Left colon (tissue), 2 donors: ENCODE measurements around the gene TACO1. TPM values are rescaled to one million over a fixed set of nuclear protein-coding genes. Genes with fewer than 3 reads are reported as not detected.

Experiments
- ATAC-seq: fragments of 200-7000 bp; cut with Tn5 transposase; one replicate; pipeline ENCODE4 v1.9.1; 2020; ENCODE audit warnings: mild to moderate bottlenecking, moderate library complexity
- DNase-seq, 2 donors: peaks; one replicate each; pipeline ENCODE4 v3.0.0-alpha.2; 2020
- intact Hi-C, 2 donors: fragments of 100-400 bp; cut with DNase I in 1 of 2; cut with micrococcal nuclease in 1 of 2; formaldehyde crosslinking; loops; one replicate each; pipeline versions ENCODE4 v1.11.2 to v1.14.0; 2022; cut with DNase I, micrococcal nuclease
- long read RNA-seq: library from polyadenylated mRNA; unstranded; transcript quantifications from one replicate; pipeline ENCODE4 v2.0.0, GENCODE V29; 2021
- total RNA-seq, 2 donors: library from RNA; stranded (reverse); fragmentation: NEBNext Ultra II Directional; extraction: Animal tissue kit (Norgen Biotek cat#: 25700); gene quantifications; one replicate each; pipeline ENCODE4 v1.2.1, GENCODE V29; 2021
- donor health status: DM: no; HTN: no; CAD: no.
- donor health status: DM: yes; HTN: yes; CAD: no.

Gene TACO1
- total RNA-seq = 10 to 100 TPM; 36.0 to 39.6 TPM
- long read RNA-seq, transcript TACO1-201 (5 exons, 1,469 nt) = major isoform, 29 of 37 reads
- long read RNA-seq, partial matches to known transcripts = 4 of 37 reads
- long read RNA-seq, other reads (novel, unspliced or antisense) = 4 of 37 reads

- ATAC-seq (peak; percentile 91), DNase-seq (peak; percentile 80 to 84)
- intact Hi-C loops = loop anchor here in 1 of 2 donors (10.0 kb wide), 1 partner anchor 166 kb away; no protein-coding TSS in a partner anchor
Observed at GRCh38 chr17:63600569-63601438, at the start of gene TACO1. TACO1 (plus strand) TSS chr17:63600895; CDS start chr17:63601084, 189 bp downstream.

GRCh38 chr17:63552211-63552610 lies 48.5 kb upstream of the TACO1 start:
- no peak for ATAC-seq
- no peak for DNase-seq
- intact Hi-C loops = loop anchor here in 1 of 2 donors (5.0 kb wide), 1 partner anchor 75 kb away; the partner anchor contains the start of gene ACE

- no peak for ATAC-seq
- intact Hi-C loops = no loop called here
- DNase-seq = no peak
Observed at GRCh38 chr17:63555500-63556156, 45.1 kb upstream of the TACO1 start.

GRCh38 chr17:63557416-63557815 lies 43.3 kb upstream of the TACO1 start:
- ATAC-seq = no peak

GRCh38 chr17:63558441-63558840 lies 42.3 kb upstream of the TACO1 start:
- ATAC-seq = no peak
- intact Hi-C loops = no loop called here
- no peak for DNase-seq

More at GRCh38 chr17:63557416-63557815, 43.3 kb upstream of the TACO1 start:
- intact Hi-C loops = no loop called here
- no peak for DNase-seq

GRCh38 chr17:63561819-63562218 lies 38.9 kb upstream of the TACO1 start:
- DNase-seq = no peak
- intact Hi-C loops = no loop called here
- ATAC-seq = no peak

GRCh38 chr17:63563339-63563738 lies 37.4 kb upstream of the TACO1 start:
- DNase-seq = no peak
- no peak for ATAC-seq
- intact Hi-C loops = no loop called here

- ATAC-seq (no peak), DNase-seq (no peak)
Observed at GRCh38 chr17:63564562-63564961, 36.1 kb upstream of the TACO1 start.

GRCh38 chr17:63567229-63567628 lies 33.5 kb upstream of the TACO1 start:
- no peak for ATAC-seq
- DNase-seq = no peak
- intact Hi-C loops = no loop called here

More at GRCh38 chr17:63564562-63564961, 36.1 kb upstream of the TACO1 start:
- intact Hi-C loops = no loop called here

GRCh38 chr17:63568563-63568962 lies 32.1 kb upstream of the TACO1 start:
- intact Hi-C loops = no loop called here
- no peak for ATAC-seq
- no peak for DNase-seq

GRCh38 chr17:63571632-63572310 lies 28.9 kb upstream of the TACO1 start:
- intact Hi-C loops = no loop called here
- DNase-seq (no peak), ATAC-seq (no peak)

- intact Hi-C loops = no loop called here
- ATAC-seq = no peak
- DNase-seq = no peak
Observed at GRCh38 chr17:63573634-63574033, 27.1 kb upstream of the TACO1 start.

GRCh38 chr17:63578027-63578768 lies 22.5 kb upstream of the TACO1 start:
- ATAC-seq (no peak), DNase-seq (no peak)
- intact Hi-C loops = no loop called here

GRCh38 chr17:63578769-63579111 lies 22.0 kb upstream of the TACO1 start:
- DNase-seq = no peak
- intact Hi-C loops = no loop called here
- ATAC-seq = peak; percentile 37

- no peak for ATAC-seq
- no peak for DNase-seq
- intact Hi-C loops = no loop called here
Observed at GRCh38 chr17:63579633-63580032, 21.1 kb upstream of the TACO1 start.

- intact Hi-C loops = no loop called here
- DNase-seq (no peak), ATAC-seq (no peak)
Observed at GRCh38 chr17:63587770-63588169, 12.9 kb upstream of the TACO1 start.

GRCh38 chr17:63588797-63589196 lies 11.9 kb upstream of the TACO1 start:
- ATAC-seq = no peak
- intact Hi-C loops = no loop called here

GRCh38 chr17:63589646-63590045 lies 11.0 kb upstream of the TACO1 start:
- no peak for ATAC-seq
- intact Hi-C loops = no loop called here
- DNase-seq = no peak

More at GRCh38 chr17:63588797-63589196, 11.9 kb upstream of the TACO1 start:
- no peak for DNase-seq

- no peak for ATAC-seq
- DNase-seq = no peak
- intact Hi-C loops = no loop called here
Observed at GRCh38 chr17:63592797-63593196, 7.9 kb upstream of the TACO1 start.
